Fibroblast of the aortic adventitia (primary cell): ENCODE results near the gene RRBP1. TPM values are rescaled to one million over a fixed set of nuclear protein-coding genes. Genes with fewer than 3 reads are reported as not detected.

ENCODE experiments used
- DNase-seq: peaks from one replicate; pipeline ENCODE4 v3.0.0-alpha.2; 2010; ENCODE audit warnings: low read depth
- H3K4me3 ChIP-seq: 2 replicates; pipeline ENCODE4 v1.5.1; 2011; ENCODE audit warnings: low read depth, mild to moderate bottlenecking, control low read depth, low read length, moderate library complexity
- CTCF ChIP-seq: IDR thresholded peaks from 2 replicates; pipeline ENCODE4 v1.5.1; 2011; ENCODE audit warnings: mild to moderate bottlenecking, low read length, control low read depth, inconsistent platforms; ENCODE audit not compliant: insufficient read depth
- total RNA-seq: library from RNA; depleted of rRNA; stranded (reverse); fragments of >200 nt; gene quantifications from 2 replicates; pipeline ENCODE4 v1.2.3, GENCODE V29; 2012; ENCODE audit warnings: low replicate concordance

RRBP1 gene
- total RNA-seq, 1 donor: 95.5 TPM

- no peak overlapping the region for H3K4me3 ChIP-seq
- TF ChIP-seq CTCF: no peak
- DNase-seq: peak; percentile 57
Measured at GRCh38 chr20:17612287-17612991, 69.6 kb downstream of the RRBP1 start.

GRCh38 chr20:17611540-17612286 is 70.3 kb downstream of the RRBP1 start:
- H3K4me3 ChIP-seq: no peak overlapping the region
- peak; percentile 54 for TF ChIP-seq CTCF
- peak; percentile 23 for DNase-seq

GRCh38 chr20:17611290-17611539 is 70.8 kb downstream of the RRBP1 start:
- no peak for DNase-seq
- no peak overlapping the region for H3K4me3 ChIP-seq
- no peak for TF ChIP-seq CTCF

- DNase-seq: no peak
- no peak for TF ChIP-seq CTCF
- H3K4me3 ChIP-seq: no peak overlapping the region
Measured at GRCh38 chr20:17610566-17611289, 71.3 kb downstream of the RRBP1 start.

- DNase-seq: no peak
- no peak for TF ChIP-seq CTCF
- no peak overlapping the region for H3K4me3 ChIP-seq
Measured at GRCh38 chr20:17609811-17610377, 72.1 kb downstream of the RRBP1 start.

- H3K4me3 ChIP-seq: no peak overlapping the region
- DNase-seq: no peak
- TF ChIP-seq CTCF: no peak
Measured at GRCh38 chr20:17608701-17609497, 73.1 kb downstream of the RRBP1 start.
